ENCODE data around the gene SRR. TPM values are rescaled to one million over a fixed set of nuclear protein-coding genes. Genes with fewer than 3 reads are reported as not detected.

Gene SRR
- total and polyA plus RNA-seq, 9 of the 15 experiments (the other 6 are each of a cell fraction or from before 2014, with no cell fraction given), result 5.0 to 19.4 (median 7.9) TPM

- TF ChIP-seq, protein P1, sequence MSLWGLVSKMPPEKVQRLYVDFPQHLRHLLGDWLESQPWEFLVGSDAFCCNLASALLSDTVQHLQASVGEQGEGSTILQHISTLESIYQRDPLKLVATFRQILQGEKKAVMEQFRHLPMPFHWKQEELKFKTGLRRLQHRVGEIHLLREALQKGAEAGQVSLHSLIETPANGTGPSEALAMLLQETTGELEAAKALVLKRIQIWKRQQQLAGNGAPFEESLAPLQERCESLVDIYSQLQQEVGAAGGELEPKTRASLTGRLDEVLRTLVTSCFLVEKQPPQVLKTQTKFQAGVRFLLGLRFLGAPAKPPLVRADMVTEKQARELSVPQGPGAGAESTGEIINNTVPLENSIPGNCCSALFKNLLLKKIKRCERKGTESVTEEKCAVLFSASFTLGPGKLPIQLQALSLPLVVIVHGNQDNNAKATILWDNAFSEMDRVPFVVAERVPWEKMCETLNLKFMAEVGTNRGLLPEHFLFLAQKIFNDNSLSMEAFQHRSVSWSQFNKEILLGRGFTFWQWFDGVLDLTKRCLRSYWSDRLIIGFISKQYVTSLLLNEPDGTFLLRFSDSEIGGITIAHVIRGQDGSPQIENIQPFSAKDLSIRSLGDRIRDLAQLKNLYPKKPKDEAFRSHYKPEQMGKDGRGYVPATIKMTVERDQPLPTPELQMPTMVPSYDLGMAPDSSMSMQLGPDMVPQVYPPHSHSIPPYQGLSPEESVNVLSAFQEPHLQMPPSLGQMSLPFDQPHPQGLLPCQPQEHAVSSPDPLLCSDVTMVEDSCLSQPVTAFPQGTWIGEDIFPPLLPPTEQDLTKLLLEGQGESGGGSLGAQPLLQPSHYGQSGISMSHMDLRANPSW (CRISPR knock-in tag; IDR thresholded peaks at IDR 0.05), result no peak
Measured at GRCh38 chr17:2363851-2364762, 60.4 kb downstream of the SRR start (continued).

- WGBS (ENCODE audit: insufficient coverage, low coverage, missing lambda C conversion rate), result 62% methylated on average over 3 of the region's 12 CpGs
- intact Hi-C loops (cut with micrococcal nuclease), result no loop called here
- TF ChIP-seq CTCF (IDR thresholded peaks at IDR 0.05 in 2 of 3, conservative IDR thresholded peaks at IDR 0.05 in 1 of 3; ENCODE audit: insufficient read depth in 2 of 3, low read depth in 1 of 3, low read length in 3 of 3) (no peak), MTA1 (IDR thresholded peaks at IDR 0.05; ENCODE audit: borderline replicate concordance) (no peak)
- H3K79me2 ChIP-seq (ENCODE audit: control insufficient read depth, insufficient read depth, low read length), result no peaks in the 10 kb centered on the region
- H4K20me1 ChIP-seq (replicated peaks; ENCODE audit: control insufficient read depth, insufficient read depth, low read length), result no peaks in the 10 kb centered on the region; the same call in 1 of the 2 replicates
- in situ Hi-C loops (cut with MboI), result no loop called here
- CTCF ChIA-PET (ENCODE audit: low intra/inter-chr PET ratio), result no interaction called here
- H3K4me3 ChIP-seq, result no peak overlapping the region
- H2AFZ ChIP-seq (ENCODE audit: low read depth, low read length), result no peak overlapping the region
- no peaks in the 10 kb centered on the region for H3K36me3 ChIP-seq (ENCODE audit: control insufficient read depth, insufficient read depth, low read length)
- POLR2A ChIA-PET, result interaction anchor here (1.0 kb wide), 1 partner anchor 18 kb away, joined by 4 read pairs; no protein-coding TSS in a partner anchor
- BruUV-seq (replicated peaks), result no TSS peak
- H3K27ac ChIP-seq (ENCODE audit: extremely low read depth, low read depth, low read length), result no peak overlapping the region
- peaks cover under 1 to 4% of the 10 kb centered on the region in 2 experiments; a peak in 3 of 5 replicates for H3K4me1 ChIP-seq (replicated peaks in 1 of 2; ENCODE audit: control insufficient read depth in 2 of 2, insufficient read depth in 2 of 2, low read length in 2 of 2)
- no peak overlapping the region for H3K4me2 ChIP-seq (ENCODE audit: insufficient read depth, low read length)
- no peak for ATAC-seq
- H3K27me3 ChIP-seq (ENCODE audit: control insufficient read depth in 2 of 2, insufficient read depth in 2 of 2, low read length in 2 of 2), result no peaks in the 10 kb centered on the region
- no peaks in the 10 kb centered on the region for H3K9me3 ChIP-seq (replicated peaks; ENCODE audit: control insufficient read depth, insufficient read depth, low read depth, low read length)
- no peak for FAIRE-seq
- no peak overlapping the region for H3K9ac ChIP-seq (ENCODE audit: insufficient read depth in 1 of 2, low read depth in 2 of 2, low read length in 2 of 2)
- H3K9me1 ChIP-seq (ENCODE audit: control insufficient read depth, insufficient read depth, low read length), result no peaks in the 10 kb centered on the region
- no peak for DNase-seq (ENCODE audit: extremely low read depth in 1 of 4, low spot score in 3 of 4)
Measured at GRCh38 chr17:2364763-2365116, 61.0 kb downstream of the SRR start.
